ENCODE data around the gene IFITM1. TPM values are rescaled to one million over a fixed set of nuclear protein-coding genes. Genes with fewer than 3 reads are reported as not detected.
A peak's percentile ranks its signal among the peaks of the same experiment; 100 is the strongest.

Gene IFITM1
- total RNA-seq, 1 donor from 2014 or later, result 526 TPM

DNA sequence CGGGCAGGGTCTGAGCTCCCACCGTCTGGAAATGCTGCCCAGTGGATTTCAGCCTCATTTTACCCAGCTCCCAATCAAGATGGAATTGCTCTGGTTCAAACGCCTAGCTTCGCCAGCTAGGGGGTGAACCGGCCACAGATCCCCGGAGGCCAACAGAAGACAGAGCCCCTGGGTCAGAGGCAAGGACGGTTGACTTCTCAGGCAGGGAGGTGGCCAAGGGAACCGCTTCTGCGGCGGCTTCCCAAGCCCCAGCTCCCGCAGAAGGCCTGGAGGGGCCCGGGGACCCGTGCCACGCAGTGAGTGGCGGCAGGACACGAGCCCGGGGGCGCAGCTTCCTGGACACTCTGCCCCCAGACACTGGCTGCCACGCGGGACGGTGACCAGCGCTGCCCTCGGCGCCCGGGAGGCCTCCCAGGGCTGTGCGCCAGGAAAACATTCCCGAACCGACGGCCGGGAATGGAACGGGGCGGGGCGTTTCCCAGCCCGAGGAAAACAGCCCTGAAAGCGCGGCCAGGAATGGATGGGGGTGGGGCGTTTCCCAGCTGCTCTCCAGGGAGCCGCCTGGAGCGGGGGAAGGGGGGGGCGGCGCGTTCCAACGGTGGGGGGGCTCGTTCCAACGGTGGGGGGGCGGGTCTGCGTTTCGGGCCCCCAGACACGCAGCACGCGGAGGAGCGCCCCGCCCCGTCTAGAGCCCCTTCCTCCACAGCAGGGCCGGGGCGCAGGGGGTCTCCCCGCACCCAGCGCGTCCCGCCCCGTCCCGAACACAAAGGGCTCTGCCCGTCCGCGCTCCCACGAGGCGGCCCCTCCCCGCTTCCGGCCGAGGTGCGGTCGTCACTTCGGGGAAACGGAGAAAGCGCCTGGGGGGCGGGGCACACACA is 42.0 kb downstream of the IFITM1 start:
- Mint-ChIP-seq H3K4me3 (ENCODE audit: unreplicated experiment) (peak overlapping the region; percentile 58), H3K4me1 (ENCODE audit: low read depth, unreplicated experiment) (peaks cover 7% of the 10 kb centered on the region), H3K27me3 (ENCODE audit: low read depth, unreplicated experiment) (peaks cover 8% of the 10 kb centered on the region), H3K27ac (ENCODE audit: unreplicated experiment) (peak overlapping the region; percentile 88), H3K9me3 (ENCODE audit: unreplicated experiment) (no peaks in the 10 kb centered on the region), H3K36me3 (ENCODE audit: low read depth, unreplicated experiment) (peaks cover 2% of the 10 kb centered on the region)
- Histone ChIP-seq H3K4me1 (ENCODE audit: insufficient read depth, low read length) (peaks cover 10% of the 10 kb centered on the region), H3K9me3 (ENCODE audit: insufficient read depth, low read depth, low read length) (peaks cover 3% of the 10 kb centered on the region), H4K20me1 (ENCODE audit: insufficient read depth, low read length) (no peaks in the 10 kb centered on the region), H3K27me3 (ENCODE audit: insufficient read depth, low read length) (no peaks in the 10 kb centered on the region), H3K36me3 (ENCODE audit: insufficient read depth, low read length) (no peaks in the 10 kb centered on the region), H3K4me3 (ENCODE audit: insufficient read depth, low read depth, low read length) (no peak overlapping the region), H3K27ac (ENCODE audit: low read depth, low read length) (peak overlapping the region; percentile 91), H3K9ac (ENCODE audit: low read length) (peak overlapping the region; percentile 88), H3K79me2 (ENCODE audit: insufficient read depth, low read length) (no peaks in the 10 kb centered on the region), H2AFZ (ENCODE audit: low read depth, low read length) (peak overlapping the region; percentile 70), H3K4me2 (ENCODE audit: low read length) (peak overlapping the region; percentile 79)
- FAIRE-seq, result no peak
- peak; percentile 87 for DNase-seq (ENCODE audit: low read depth)
- TF ChIP-seq CTCF (IDR thresholded peaks at IDR 0.05; ENCODE audit: insufficient read depth, low read depth, low read length), result no peak
- no peak for TF ChIP-seq EZH2 (IDR thresholded peaks at IDR 0.05; ENCODE audit: insufficient read depth, low read length)

- Histone ChIP-seq H3K27me3 (ENCODE audit: insufficient read depth, low read length) (no peaks in the 10 kb centered on the region), H2AFZ (ENCODE audit: low read depth, low read length) (no peak overlapping the region), H3K4me3 (ENCODE audit: insufficient read depth, low read depth, low read length) (no peak overlapping the region), H3K9ac (ENCODE audit: low read length) (no peak overlapping the region), H3K27ac (ENCODE audit: low read depth, low read length) (no peak overlapping the region), H4K20me1 (ENCODE audit: insufficient read depth, low read length) (no peaks in the 10 kb centered on the region), H3K36me3 (ENCODE audit: insufficient read depth, low read length) (no peaks in the 10 kb centered on the region), H3K4me1 (ENCODE audit: insufficient read depth, low read length) (peaks cover 10% of the 10 kb centered on the region), H3K4me2 (ENCODE audit: low read length) (no peak overlapping the region), H3K9me3 (ENCODE audit: insufficient read depth, low read depth, low read length) (peaks cover 6% of the 10 kb centered on the region), H3K79me2 (ENCODE audit: insufficient read depth, low read length) (no peaks in the 10 kb centered on the region)
- Mint-ChIP-seq H3K4me3 (ENCODE audit: unreplicated experiment) (no peak overlapping the region), H3K4me1 (ENCODE audit: low read depth, unreplicated experiment) (peaks cover 7% of the 10 kb centered on the region), H3K9me3 (ENCODE audit: unreplicated experiment) (no peaks in the 10 kb centered on the region), H3K27ac (ENCODE audit: unreplicated experiment) (no peak overlapping the region), H3K27me3 (ENCODE audit: low read depth, unreplicated experiment) (peaks cover 5% of the 10 kb centered on the region), H3K36me3 (ENCODE audit: low read depth, unreplicated experiment) (peaks cover 2% of the 10 kb centered on the region)
- no peak for DNase-seq (ENCODE audit: low read depth)
- no peak for FAIRE-seq
- TF ChIP-seq EZH2 (IDR thresholded peaks at IDR 0.05; ENCODE audit: insufficient read depth, low read length) (no peak), CTCF (IDR thresholded peaks at IDR 0.05; ENCODE audit: insufficient read depth, low read depth, low read length) (no peak)
Measured at GRCh38 chr11:356610-357009, 42.8 kb downstream of the IFITM1 start.

GRCh38 chr11:357582-357981 is 43.7 kb downstream of the IFITM1 start:
- Mint-ChIP-seq H3K27ac (ENCODE audit: unreplicated experiment) (no peak overlapping the region), H3K9me3 (ENCODE audit: unreplicated experiment) (no peaks in the 10 kb centered on the region), H3K27me3 (ENCODE audit: low read depth, unreplicated experiment) (peaks cover 5% of the 10 kb centered on the region), H3K36me3 (ENCODE audit: low read depth, unreplicated experiment) (peaks cover 2% of the 10 kb centered on the region), H3K4me1 (ENCODE audit: low read depth, unreplicated experiment) (peaks cover 7% of the 10 kb centered on the region), H3K4me3 (ENCODE audit: unreplicated experiment) (no peak overlapping the region)
- Histone ChIP-seq H3K27me3 (ENCODE audit: insufficient read depth, low read length) (no peaks in the 10 kb centered on the region), H3K4me3 (ENCODE audit: insufficient read depth, low read depth, low read length) (no peak overlapping the region), H3K9ac (ENCODE audit: low read length) (no peak overlapping the region), H4K20me1 (ENCODE audit: insufficient read depth, low read length) (no peaks in the 10 kb centered on the region), H3K9me3 (ENCODE audit: insufficient read depth, low read depth, low read length) (peaks cover 6% of the 10 kb centered on the region), H3K79me2 (ENCODE audit: insufficient read depth, low read length) (no peaks in the 10 kb centered on the region), H3K4me1 (ENCODE audit: insufficient read depth, low read length) (peaks cover 10% of the 10 kb centered on the region), H3K4me2 (ENCODE audit: low read length) (no peak overlapping the region), H3K36me3 (ENCODE audit: insufficient read depth, low read length) (no peaks in the 10 kb centered on the region), H2AFZ (ENCODE audit: low read depth, low read length) (no peak overlapping the region), H3K27ac (ENCODE audit: low read depth, low read length) (no peak overlapping the region)
- DNase-seq (ENCODE audit: low read depth) (no peak), FAIRE-seq (no peak)
- no peak for TF ChIP-seq CTCF (IDR thresholded peaks at IDR 0.05; ENCODE audit: insufficient read depth, low read depth, low read length)
